Stimulated activated CD4-positive, alpha-beta T cell treated with anti-CD3 and anti-CD28 coated beads, Interleukin-1b, Interleukin-23, amount 100 ng/mL, for 48 hours (primary cell): ENCODE measurements around the gene FAM222A.

ENCODE experiments used
- DNase-seq: peaks from one replicate; pipeline ENCODE4 v3.0.0-alpha.2; 2020

FAM222A gene

GRCh38 chr12:109762071-109762672, 48.5 kb downstream of the FAM222A start:
- no peak for DNase-seq

GRCh38 chr12:109762673-109763191, 49.1 kb downstream of the FAM222A start:
- no peak for DNase-seq

- peak; percentile 22 for DNase-seq
These were observed 49.7 kb downstream of the FAM222A start for GRCh38 chr12:109763201-109763841.

GRCh38 chr12:109764123-109764522, 50.5 kb downstream of the FAM222A start:
- DNase-seq: no peak

GRCh38 chr12:109764776-109765445, 51.3 kb downstream of the FAM222A start:
- no peak for DNase-seq

GRCh38 chr12:109765446-109765810, 51.8 kb downstream of the FAM222A start:
- no peak for DNase-seq

GRCh38 chr12:109766251-109766778, 52.7 kb downstream of the FAM222A start:
- no peak for DNase-seq

- DNase-seq: no peak
These were observed 53.8 kb downstream of the FAM222A start for GRCh38 chr12:109767456-109767855.

- no peak for DNase-seq
These were observed 54.6 kb downstream of the FAM222A start for GRCh38 chr12:109767991-109768900.

- DNase-seq: no peak
These were observed 55.5 kb downstream of the FAM222A start for GRCh38 chr12:109768901-109769670.

GRCh38 chr12:109770104-109770860, 56.7 kb downstream of the FAM222A start:
- DNase-seq: no peak

- DNase-seq: no peak
These were observed 57.4 kb downstream of the FAM222A start for GRCh38 chr12:109770861-109771670.

- no peak for DNase-seq
These were observed 58.4 kb downstream of the FAM222A start for GRCh38 chr12:109771746-109772621.

- no peak for DNase-seq
These were observed 59.1 kb downstream of the FAM222A start for GRCh38 chr12:109772622-109773321.

GRCh38 chr12:109773384-109774011, 59.9 kb downstream of the FAM222A start:
- no peak for DNase-seq

- peak; percentile 67 for DNase-seq
These were observed 61.7 kb downstream of the FAM222A start for GRCh38 chr12:109775172-109775881.

GRCh38 chr12:109776624-109777023, 63.0 kb downstream of the FAM222A start:
- DNase-seq: no peak
